AG20443 (cell line): ENCODE data around the gene HSPB1.
"Not testable (repeated sequence)": the region's sequence is repeated elsewhere in the genome, so short reads cannot be mapped to it uniquely, and the experiment has no call there.

Experiments
- DNase-seq: peaks from one replicate; pipeline ENCODE4 v3.0.0; 2012; ENCODE audit warnings: low spot score, mixed read lengths

Gene HSPB1

DNA sequence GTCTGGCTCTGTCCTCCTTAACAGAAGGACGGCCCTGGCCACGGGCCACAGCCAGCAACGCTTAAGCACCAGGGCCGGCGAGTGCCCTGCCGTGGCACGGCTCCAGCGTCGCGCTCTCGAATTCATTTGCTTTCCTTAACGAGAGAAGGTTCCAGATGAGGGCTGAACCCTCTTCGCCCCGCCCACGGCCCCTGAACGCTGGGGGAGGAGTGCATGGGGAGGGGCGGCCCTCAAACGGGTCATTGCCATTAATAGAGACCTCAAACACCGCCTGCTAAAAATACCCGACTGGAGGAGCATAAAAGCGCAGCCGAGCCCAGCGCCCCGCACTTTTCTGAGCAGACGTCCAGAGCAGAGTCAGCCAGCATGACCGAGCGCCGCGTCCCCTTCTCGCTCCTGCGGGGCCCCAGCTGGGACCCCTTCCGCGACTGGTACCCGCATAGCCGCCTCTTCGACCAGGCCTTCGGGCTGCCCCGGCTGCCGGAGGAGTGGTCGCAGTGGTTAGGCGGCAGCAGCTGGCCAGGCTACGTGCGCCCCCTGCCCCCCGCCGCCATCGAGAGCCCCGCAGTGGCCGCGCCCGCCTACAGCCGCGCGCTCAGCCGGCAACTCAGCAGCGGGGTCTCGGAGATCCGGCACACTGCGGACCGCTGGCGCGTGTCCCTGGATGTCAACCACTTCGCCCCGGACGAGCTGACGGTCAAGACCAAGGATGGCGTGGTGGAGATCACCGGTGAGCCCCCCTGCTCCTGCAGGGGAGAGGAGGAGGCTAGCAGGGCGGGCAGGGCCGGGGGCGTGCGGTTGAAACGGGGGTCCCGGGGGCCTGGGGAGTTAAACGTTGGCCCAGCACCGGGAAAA is at the start of gene HSPB1:
Gene HSPB1 (plus strand): TSS at position 327 of the 855 bp plus-strand sequence. CDS start 40 bp downstream, at position 367.
- peak; percentile 92 for DNase-seq

DNA sequence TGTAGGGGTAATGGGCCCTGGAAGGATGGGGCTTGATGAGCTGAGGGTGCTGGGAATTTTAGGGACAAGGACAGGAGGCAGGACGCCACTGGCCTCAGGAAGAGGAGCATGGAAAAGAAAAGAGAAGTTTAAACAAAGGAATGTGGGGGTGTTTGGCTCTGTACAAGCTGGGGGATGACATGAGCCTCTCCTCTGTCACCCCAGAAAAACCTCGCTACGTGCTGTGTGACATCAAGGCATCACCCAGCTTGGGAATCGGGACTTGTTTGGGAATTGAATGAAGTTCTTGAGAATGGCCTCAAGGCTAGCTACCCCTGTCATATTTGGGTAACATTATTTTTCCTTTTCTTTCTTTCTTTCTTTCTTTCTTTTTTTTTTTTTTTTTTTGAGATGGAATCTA is 47.7 kb upstream of the HSPB1 start:
- no peak for DNase-seq

DNA sequence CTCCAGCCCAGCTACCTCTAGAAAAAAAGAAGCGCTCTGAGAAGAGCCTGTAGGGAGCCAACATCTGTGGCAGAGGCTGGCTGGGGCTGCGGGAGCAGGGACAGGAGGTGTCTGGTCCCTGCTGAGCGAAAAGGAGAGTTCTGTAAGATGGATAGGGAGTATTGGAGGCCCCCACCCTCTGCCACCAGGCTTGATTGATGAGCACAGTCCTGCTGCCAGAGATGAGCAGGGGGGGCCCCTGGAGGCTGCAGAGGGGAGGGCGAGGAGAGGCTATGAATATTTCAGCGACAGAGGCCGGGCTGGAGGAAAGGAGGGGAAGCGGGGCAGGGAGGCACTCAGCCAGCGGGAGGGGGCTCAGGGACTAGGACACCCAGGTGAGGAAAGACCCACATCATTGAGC is 44.5 kb upstream of the HSPB1 start:
- DNase-seq, result no peak

DNA sequence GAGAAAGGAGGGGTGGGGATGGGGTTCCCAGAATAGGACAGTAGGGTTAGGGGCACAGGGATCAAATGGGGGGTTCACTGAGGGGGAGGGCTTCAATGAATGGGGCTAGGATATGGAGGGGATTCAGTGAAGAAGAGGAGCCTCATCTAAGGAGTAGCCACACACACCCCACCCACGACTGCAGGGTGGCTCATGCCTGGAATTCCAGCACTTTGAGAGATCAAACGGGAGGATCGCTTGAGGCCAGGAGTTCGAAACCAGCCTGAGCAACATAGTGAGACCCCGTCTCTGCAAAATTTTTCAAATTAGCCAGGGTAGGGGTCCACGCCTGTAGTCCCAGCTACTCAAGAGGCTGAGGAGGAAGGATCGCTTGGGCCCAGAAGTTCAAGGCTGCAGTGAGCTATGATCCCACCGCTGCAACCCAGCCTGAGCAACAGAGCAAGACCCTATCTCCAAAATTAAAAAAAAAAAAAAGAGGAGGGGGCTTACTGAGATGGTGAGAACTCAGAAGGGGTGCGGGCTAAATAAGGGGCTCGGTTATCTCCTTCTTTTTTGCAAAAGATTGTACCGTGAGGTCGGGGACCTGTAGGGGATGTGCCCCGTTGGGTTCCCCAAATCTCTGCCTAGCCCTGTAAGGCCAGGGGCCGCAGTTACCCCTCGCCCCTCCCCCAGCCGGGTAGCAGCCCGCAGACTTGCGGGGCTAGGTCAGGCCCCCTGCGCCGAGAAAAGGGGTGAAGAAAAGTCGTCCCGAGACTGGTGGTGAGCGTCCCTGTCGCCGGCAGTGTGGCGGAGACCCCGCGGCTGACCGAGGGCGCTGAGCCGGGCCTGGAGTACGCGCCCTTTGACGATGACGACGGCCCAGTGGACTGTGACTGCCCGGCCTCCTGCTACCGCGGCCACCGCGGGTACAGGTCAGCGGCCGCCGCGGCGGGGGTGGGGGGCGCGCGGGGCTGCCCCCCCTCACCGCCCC is 43.1 kb upstream of the HSPB1 start:
- DNase-seq, result no peak

DNA sequence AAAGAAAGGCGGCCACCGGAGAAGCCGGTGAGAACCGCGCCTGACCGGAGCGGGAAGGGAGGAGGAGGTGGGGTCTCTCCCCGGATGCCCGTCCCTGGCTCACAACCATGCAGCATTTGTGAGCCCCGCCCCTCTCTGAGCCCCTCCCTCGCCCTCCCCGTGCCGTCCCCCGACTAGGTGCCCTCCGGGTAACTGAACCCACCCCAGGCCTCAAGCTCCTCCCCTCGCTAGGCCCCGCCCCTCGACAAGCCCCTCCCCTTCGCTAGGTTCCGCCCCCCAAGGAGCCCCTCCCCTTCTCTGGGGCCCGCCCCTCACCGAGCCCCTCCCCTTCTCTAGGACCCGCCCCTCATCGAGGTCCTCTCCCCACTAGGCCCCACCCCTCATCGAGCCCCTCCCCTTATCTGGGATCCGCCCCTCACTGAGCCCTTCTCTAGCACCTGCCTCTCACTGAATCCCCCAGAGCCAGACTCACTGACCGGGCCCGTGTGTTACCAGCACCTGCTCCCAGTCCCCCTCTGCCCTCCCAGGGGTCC is 42.2 kb upstream of the HSPB1 start:
- peak; percentile 69 for DNase-seq

DNA sequence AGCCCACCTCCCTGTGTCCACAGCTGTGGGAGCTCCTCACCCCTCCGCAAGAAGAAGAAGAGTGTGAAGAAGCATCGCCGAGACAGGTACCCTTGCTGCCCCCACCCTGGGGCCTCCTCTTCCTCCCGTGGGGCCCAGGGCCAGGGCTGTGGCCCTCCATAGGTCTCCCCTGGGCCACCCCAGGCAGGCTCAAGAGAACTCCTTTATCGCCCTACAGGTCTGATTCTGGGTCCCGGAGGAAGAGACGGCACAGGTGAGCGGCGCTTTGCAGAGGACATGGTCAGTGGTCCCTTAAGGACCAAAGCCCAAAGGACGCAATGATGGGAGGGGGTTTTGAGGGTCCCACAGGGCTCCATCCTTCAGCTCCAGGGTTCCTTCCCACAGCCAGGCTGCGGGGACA is 41.1 kb upstream of the HSPB1 start:
- DNase-seq, result no peak

DNA sequence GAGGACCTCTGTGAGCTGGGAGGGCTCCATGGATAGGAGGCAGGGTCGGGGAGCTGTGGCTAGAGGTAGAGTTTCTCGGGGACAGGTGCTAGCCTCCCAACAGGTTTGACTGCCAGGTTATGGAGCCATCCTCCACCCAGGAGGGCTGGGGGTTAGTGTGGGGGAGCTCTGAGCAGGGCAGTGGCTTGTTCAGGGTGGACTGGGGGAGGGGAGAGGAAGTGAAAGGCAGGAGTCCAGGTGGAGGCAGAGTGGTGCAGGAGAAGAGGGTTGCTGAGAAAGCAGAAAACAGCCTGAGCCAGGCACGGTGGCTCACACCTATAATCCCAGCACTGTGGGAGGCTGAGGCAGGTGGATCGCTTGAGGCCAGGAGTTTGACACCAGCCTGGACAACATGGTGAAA is 40.5 kb upstream of the HSPB1 start:
- no peak for DNase-seq

DNA sequence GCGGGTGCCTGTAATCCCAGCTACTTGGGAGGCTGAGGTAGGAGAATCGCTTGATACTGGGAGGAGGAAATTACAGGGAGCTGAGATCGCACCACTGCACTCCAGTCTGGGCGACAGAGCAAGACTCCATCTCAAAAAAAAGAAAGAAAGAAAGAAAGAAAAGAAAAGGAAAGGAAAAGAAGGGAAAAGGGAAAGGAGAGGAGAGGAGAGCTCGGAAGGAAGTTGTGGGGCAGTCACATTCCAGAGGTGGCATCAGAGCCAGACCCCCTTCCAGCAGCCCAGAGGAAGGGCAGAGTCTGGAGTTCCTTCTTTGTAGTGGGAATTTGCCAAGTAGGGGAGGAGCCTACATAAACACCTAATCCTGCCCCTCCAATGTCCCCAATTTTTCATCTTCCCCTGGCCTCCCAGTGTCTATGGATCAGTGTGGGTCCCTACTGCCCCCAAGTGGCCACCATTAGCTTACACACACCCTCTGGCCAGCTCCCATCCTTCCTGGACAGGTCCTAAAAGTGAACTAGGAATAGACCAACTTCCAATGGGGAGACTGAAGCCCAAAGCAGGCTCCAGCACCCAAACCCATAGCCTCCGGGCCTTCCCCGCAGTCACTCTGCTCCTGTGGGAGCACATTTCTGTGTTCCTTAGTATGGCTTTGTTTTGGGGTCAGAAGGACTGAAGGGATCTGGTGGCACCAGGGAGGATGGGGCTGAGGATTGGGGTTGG is 39.6 kb upstream of the HSPB1 start:
- peak; percentile 81 for DNase-seq

DNA sequence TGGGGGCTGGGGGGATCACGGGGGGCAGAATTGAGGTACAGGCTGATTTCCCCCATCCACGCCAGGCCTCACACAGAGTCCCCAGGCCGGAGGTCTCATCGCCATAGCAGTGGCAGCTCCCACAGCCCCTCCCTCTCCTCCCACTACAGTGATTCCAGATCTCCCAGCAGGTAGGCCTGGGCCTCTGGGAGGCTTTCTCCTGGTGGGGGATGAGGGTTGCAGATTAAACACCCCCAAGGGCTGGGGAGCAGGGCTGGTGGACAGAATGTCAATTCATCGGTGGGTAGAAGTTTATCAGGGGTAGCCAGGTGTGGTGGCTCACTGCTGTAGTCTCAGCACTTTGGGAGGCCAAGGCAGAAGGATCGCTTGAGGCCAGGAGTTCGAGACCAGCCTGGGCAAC is 37.2 kb upstream of the HSPB1 start:
- no peak for DNase-seq

DNA sequence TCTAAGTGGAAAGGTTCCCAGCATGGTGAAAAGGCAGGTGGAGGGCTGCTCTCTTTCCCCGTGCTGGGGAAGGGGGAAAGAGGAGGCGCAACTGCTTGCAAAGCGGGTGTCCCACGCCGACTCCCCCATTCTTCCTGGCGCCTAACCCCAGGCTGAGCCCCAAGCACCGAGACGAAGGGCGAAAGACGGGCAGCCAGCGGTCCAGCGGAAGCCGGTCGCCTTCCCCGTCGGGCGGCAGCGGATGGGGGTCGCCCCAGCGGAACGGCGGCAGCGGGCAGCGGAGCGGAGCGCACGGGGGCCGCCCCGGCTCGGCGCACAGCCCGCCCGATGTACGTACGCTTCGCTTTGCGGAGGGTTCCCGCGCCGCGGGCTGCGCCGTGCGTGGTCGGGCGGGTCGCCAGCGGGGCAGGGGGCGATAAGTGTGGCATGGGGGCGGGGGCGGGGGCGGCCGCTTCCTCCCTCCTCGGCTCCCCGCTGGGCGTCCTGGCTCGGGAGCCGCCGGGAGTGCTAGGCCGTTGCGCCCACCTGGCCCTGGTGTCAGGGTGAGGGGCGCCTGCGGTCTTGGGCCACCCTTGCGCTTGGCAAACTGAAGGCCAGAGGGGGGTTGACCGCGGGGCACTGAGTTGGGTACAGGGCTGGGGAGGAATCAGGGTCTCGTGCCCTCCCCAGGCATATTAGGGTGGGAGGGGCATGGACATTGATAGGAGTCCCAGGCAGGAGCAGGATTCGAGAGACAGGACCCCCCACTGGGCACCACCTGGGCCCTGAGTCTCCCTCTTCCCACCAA is 35.2 kb upstream of the HSPB1 start:
- DNase-seq, result no peak

DNA sequence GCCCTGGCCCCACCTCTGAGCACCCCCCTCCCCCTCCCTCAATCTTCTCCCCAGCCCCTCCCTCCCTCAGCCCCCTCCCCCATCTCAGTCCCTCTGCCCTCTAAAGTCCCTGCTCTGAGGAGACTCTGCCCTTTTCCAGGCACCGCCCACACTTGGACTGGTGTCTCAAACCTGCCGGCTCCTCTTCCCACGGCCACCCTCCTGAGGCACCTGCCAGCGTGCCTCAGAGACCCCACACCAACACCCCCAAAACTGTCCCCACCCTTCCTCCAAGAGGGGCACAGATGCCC is 34.6 kb upstream of the HSPB1 start:
- no peak for DNase-seq

DNA sequence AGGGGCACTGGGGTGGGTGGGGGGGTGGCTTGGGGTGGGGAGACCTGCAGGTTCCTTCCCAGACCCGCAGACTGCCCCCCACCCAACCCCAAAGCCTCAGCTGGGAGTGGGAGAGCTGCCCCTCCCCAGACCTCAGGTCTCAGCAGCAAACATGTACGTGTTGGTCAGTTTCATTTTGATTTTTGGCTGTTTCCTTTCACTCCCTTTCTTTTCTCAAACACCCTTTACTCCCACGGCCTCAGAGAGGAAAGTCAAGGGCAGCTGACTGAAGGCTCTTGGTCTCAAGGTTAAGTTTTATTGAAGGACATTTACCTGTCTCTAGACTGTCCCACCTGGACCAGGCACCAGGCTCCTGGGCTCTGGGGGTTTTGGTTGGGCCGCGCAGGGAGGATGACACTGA is 34.1 kb upstream of the HSPB1 start:
- DNase-seq, result no peak

DNA sequence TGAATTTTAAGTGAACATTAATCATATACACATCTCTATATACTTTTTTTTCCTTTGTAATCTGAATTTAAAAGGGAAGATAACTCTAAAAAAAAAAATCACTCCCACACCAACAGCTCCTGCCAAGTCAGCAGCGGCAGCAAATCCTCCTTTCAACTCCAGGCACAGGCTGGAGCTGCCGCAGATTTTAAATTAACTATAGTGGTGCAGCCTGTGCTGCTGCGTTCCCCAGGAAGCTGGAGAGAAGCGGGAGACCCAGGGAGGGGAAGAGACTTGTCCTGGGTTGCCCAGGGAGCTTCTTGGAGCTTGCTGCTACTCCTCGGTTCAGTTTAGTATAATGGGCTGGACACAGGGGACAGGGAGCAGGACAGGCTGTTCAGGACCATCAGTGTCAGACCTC is 32.6 kb upstream of the HSPB1 start:
- no peak for DNase-seq

DNA sequence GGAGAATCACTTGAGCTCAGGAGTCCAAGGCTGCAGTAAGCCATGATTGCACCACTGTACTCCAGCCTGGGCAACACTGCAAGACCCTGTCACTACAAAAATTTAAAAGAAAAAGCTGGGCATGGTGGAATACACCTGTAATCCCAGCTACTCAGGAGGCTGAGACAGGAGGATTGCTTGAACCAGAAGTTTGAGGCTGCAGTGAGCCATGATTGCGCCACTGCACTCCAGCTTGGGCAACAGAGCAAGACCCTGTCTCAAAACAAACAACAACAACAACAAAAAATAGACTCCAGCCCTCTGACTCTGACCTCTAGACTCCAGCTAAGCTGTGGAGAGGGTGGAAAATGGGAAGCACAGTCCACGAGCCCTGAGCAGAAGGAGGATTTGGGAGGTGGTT is 31.1 kb upstream of the HSPB1 start:
- not testable (repeated sequence) for DNase-seq

DNA sequence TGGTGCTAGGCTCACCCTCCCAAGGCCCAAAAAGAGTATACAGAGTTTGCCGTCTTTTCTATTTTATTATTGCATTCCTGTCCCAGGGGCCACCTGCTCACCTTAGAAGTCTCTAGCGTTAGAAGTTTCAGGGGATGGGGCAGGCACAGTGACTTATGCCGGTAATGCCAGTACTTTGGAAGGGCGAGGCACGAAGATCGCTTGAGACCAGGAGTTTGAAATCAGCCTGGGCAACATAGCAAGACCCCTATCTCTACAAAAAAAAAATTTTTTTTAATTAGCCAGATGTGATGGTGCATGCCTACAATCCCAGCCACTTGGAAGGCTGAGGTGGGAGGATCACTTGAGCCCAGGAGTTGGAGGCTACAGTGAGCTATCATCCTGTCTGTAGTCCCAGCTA is 30.3 kb upstream of the HSPB1 start:
- no peak for DNase-seq

DNA sequence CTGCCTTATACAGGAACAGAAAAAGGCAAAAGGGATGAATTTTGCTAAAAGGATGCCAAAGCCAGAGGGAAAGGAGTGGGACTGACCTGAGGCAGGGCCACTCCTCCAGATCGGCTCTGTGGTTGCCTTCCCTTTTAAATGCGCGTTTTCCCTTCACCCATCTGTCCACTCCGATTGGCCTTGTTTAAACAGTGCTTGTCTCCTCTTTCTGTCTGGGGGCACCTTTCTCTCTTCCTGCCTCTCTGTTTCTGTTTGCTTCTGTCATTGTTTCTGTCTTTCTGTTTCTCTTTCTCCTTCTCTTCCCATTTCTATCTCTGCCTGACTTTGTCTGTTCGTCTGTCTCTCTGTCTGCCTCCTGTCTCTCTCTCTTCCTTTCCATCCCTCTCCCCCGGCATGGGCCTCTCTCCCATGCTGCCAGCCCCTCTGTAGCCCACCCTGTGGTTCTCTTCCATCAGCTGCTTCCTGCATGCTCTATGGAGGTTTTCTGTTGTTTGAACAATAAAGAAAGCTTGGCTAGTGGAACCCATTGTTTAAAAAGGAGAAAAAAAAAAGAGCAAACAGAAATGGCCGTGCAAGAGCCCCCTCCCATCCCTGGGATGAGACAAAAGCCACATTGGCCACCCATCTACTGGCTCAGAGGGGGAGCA is 29.5 kb upstream of the HSPB1 start:
- DNase-seq, result no peak

DNA sequence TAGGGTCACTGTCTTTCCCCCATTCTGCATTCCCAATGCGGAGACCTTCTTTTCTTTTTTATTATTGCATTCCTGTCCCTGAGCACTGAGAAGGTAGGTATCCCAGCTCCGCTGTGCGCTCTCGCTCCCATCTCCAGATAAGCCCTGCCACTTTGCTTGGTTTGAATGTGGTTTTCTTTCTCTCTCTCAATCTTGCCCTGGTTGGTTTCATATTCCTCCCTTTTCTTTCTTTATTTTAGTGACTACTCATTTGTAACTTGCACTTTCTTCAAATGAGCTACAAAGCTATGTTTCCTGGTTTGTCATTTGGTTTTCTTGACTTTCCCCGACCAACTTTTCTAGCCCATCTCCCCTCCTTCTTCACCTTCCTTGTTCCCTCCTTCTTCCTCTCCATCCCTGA is 29.0 kb upstream of the HSPB1 start:
- DNase-seq, result no peak

DNA sequence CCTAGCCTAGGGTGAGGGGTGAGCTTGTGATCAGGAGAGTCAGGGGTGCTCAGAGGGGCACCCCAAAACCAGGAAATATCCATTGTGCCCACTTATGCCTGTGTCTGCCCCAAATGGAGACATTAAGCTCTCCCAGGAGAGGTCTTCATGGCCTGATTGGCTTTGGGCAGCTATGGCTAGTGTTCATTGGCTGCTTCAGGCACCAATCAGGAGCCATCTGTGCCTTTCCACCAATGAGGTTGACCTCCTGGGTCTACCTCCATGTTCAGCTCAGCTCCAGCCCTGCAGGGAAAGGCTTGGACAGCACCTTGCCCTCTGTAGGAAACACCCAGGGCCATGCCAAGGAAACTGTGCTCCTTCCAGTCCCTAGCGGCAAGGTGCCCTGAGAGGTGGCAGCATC is 23.9 kb upstream of the HSPB1 start:
- DNase-seq, result no peak

DNA sequence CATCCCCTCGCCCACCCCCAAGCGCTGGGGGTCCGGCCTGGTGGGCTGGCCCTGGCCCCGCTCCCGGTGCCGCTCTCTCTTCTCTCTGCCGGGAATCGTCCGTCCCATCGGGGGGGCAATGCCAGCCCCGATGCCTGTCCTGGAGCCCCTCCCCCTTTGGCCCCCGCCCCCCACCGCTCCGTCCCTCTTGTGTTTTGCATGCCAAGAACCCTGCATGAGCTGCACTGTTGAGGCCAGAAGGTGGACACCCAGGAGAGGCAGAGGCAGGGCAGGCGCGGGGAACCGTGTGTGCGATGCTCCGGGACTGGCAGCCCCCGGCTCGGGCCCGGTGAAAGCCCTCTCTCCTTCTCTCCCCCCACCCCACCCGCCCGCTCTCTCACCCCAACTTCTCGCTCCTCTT is 22.1 kb upstream of the HSPB1 start:
- DNase-seq, result no peak

DNA sequence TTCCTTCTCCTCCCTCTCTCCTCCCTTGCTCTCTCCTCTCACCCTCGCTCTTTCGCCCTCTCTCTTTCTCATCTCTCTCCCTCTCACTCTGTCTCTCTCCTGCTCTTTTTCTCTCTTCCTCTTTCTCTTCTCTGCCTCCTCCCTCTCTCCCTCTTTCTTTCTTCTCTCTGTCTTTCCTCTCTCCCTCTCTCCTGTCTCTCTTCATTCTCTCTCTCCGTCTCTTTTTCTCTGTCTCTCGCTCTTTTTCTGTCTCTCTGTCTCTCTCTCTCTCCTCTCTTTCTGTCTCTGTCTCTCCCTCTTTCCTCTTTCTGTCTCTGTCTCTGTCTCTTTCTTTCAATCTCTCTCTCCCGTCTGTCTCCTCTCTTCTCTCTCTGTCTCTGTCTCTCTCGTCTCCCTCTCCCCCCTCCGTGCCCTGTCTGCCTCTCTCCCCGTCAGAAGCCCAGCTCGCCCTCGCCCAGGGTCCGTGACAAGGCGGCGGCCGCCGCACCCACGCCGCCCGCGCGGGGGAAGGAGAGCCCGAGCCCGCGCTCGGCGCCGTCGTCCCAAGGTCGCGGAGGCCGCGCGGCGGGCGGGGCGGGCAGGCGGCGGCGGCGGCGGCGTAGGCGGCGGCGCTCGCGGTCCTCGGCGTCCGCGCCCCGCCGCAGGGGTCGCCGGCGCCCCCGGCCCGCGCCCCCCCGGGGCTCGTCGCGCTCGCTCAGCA is 21.3 kb upstream of the HSPB1 start:
- no peak for DNase-seq
